AG04450 (cell line): ENCODE data around the gene OBSCN. TPM values are rescaled to one million over a fixed set of nuclear protein-coding genes. Genes with fewer than 3 reads are reported as not detected.

ENCODE experiments used
- CTCF ChIA-PET: fragments of 300-600, 350-600 bp; formaldehyde crosslinking; extraction: SDS; loops from one replicate; lab custom pipeline; 2022; ENCODE audit warnings: antibody characterized with exemption, inconsistent platforms; lab: Charles Lee
- POLR2A ChIA-PET: fragments of 350-600 bp; formaldehyde crosslinking; extraction: SDS; loops from one replicate; lab custom pipeline; 2021; ENCODE audit warnings: antibody characterized with exemption, inconsistent platforms; lab: Yijun Ruan, JAX
- DNase-seq: peaks from one replicate; pipeline ENCODE4 v3.0.0-alpha.2; 2011; ENCODE audit warnings: low read depth, low spot score
- H3K27ac ChIP-seq: one replicate; pipeline ENCODE4 v1.5.1; 2012; ENCODE audit warnings: low read depth, low read length, control low read depth
- H3K27me3 ChIP-seq: one replicate; pipeline ENCODE4 v1.6.0; 2012; ENCODE audit warnings: low read length; ENCODE audit not compliant: control insufficient read depth, insufficient read depth
- H3K4me3 ChIP-seq: 2 replicates; pipeline ENCODE4 v1.5.1; 2011; ENCODE audit warnings: mild to moderate bottlenecking, low read depth, low read length, control low read depth
- H3K9me3 ChIP-seq: 2 replicates; pipeline ENCODE4 v1.5.1; 2012; ENCODE audit warnings: low read length; ENCODE audit not compliant: control insufficient read depth, insufficient read depth
- CTCF ChIP-seq: IDR thresholded peaks from 2 replicates; pipeline ENCODE4 v1.5.1; 2011; ENCODE audit warnings: low read depth, low read length, control low read depth, inconsistent platforms
- polyA plus RNA-seq: library from polyadenylated mRNA; depleted of rRNA; stranded (reverse); fragments of >200 nt; gene quantifications from 2 replicates; pipeline ENCODE4 v1.2.3, GENCODE V29; 2011

OBSCN gene
- polyA plus RNA-seq, 1 experiment = 3.9 TPM

DNA sequence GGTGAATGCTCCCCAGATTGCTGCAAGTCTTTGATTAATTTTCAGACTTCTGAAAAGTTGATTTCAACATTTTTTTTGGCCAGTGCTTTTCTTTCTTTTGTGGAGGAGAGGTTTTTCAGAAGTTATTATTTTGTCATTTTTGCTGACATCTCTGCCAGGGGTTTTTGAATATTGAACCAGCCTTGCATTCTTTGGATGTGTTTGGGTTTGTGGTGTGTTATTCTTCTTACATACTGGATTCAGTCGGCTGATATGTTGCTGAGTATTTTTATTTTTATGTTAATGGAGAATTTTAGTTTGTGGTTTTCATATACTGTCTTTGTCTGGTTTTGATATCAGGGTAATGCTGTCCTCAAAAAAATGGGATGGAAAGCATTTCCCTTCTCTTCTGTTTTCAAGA lies 25.3 kb downstream of the OBSCN start:
- H3K27ac ChIP-seq = no peak overlapping the region
- no peak for DNase-seq
- no peaks in the 10 kb centered on the region for H3K27me3 ChIP-seq
- POLR2A ChIA-PET = no interaction called here
- no peak overlapping the region for H3K4me3 ChIP-seq
- H3K9me3 ChIP-seq = peaks cover 2% of the 10 kb centered on the region; the same call in 1 of the 2 replicates
- no peak for TF ChIP-seq CTCF
- CTCF ChIA-PET = no interaction called here

- no peak overlapping the region for H3K27ac ChIP-seq
- no peaks in the 10 kb centered on the region for H3K27me3 ChIP-seq
- no peak for TF ChIP-seq CTCF
- ChIA-PET CTCF (no interaction called here), POLR2A (no interaction called here)
- no peak overlapping the region for H3K4me3 ChIP-seq
- H3K9me3 ChIP-seq = peaks cover 10% of the 10 kb centered on the region
- no peak for DNase-seq
These were observed 27.1 kb downstream of the OBSCN start for GRCh38 chr1:228234921-228235320.

DNA sequence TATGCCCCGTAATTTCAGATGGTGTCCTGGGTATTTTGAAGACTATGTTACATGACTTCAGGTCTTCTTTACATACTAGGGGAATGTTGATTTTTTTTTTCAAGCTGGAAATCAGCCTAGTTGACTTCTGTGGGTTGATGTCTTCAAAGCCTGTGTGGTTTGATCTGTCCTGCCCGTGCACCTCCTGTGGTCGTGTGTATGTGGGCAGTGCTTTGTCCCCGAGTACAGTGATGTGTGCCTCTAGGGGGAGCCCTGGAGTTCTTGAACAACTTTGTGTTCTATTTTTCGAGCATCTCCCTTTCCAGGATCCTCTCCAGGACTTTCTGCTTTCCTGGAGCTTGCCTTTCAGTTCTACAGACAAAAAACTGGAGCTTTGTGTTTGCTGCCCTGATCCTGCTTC lies 28.9 kb downstream of the OBSCN start:
- CTCF ChIA-PET = interaction anchor here (0.6 to 1.3 kb wide), 8 partner anchors 10 to 219 kb away, joined by 3 to 6 read pairs (median 4); no protein-coding TSS in a partner anchor
- POLR2A ChIA-PET = no interaction called here
- peaks cover 23% of the 10 kb centered on the region for H3K9me3 ChIP-seq
- H3K27me3 ChIP-seq = no peaks in the 10 kb centered on the region
- no peak for DNase-seq
- TF ChIP-seq CTCF = peak; percentile 58
- no peak overlapping the region for H3K4me3 ChIP-seq
- H3K27ac ChIP-seq = no peak overlapping the region

- ChIA-PET POLR2A (no interaction called here), CTCF (interaction anchor here (0.6 kb wide), 1 partner anchor 233 kb away, joined by 6 read pairs; no protein-coding TSS in a partner anchor)
- H3K9me3 ChIP-seq = peaks cover 25% of the 10 kb centered on the region
- no peaks in the 10 kb centered on the region for H3K27me3 ChIP-seq
- no peak overlapping the region for H3K27ac ChIP-seq
- TF ChIP-seq CTCF = no peak
- no peak for DNase-seq
- no peak overlapping the region for H3K4me3 ChIP-seq
These were observed 30.2 kb downstream of the OBSCN start for GRCh38 chr1:228238007-228238406.

GRCh38 chr1:228238461-228238860 lies 30.6 kb downstream of the OBSCN start:
- DNase-seq = no peak
- no peak for TF ChIP-seq CTCF
- no peak overlapping the region for H3K4me3 ChIP-seq
- H3K27ac ChIP-seq = no peak overlapping the region
- peaks cover 29% of the 10 kb centered on the region for H3K9me3 ChIP-seq
- H3K27me3 ChIP-seq = no peaks in the 10 kb centered on the region
- CTCF ChIA-PET = no interaction called here
- POLR2A ChIA-PET = no interaction called here
